ENCODE results near the gene TNFSF4.

GRCh38 chr1:173224280-173224892, 17.3 kb upstream of the TNFSF4 start:
- TF ChIP-seq EZH2 (IDR thresholded peaks at IDR 0.05; ENCODE audit: insufficient read depth, poor library complexity, severe bottlenecking) = no peak
- no peak for TF ChIP-seq EZH2phosphoT487 (IDR thresholded peaks at IDR 0.05; ENCODE audit: insufficient read depth, low read depth)
